ENCODE data around the gene KIF21B.
A peak's percentile ranks its signal among the peaks of the same experiment; 100 is the strongest.

The KIF21B gene

DNA sequence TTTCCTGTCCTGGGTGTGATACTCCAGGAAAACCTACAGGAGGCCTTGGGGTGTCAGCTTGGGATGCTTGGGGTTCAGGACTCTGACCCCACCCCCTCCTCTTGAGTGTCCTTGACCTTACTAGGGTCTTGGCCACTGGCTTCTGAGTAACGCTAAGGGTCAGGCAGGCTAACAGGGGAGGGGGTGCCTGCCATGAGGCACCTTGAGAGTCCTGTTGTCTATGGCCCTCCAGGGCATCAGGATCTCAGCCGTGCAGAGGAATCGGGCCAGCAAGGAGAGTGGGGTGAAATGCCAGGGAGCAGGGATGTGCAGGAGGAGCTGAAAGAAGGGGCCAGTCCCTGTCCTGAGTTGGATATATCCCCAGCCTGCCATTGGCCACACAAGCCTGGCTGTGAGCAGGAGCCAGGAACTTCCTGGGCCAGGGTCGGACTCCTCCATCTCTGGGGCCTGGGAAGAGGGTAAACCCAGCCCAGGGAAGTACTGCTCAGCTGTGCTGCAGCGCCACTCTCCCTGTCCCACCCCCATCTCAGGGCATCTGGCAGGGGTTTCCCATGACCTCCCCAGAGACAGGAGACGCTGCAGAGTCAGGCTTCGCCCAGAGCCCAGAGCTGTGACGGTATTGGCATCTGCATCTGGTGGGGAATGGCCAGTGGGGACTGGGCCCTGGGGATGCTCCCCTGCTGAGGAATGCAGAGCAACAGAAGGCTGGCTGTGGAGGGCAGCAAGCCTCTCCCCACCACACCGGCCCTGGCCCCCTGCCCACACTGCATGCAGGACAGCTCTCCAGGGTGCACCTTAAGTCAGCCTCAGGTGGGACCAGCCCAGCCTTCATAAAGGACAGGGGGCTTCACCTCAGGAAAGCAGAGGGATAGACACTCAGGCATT is 6.3 kb downstream of the KIF21B start:
- H3K4me3 Mint-ChIP-seq: peak overlapping the region; percentile 82 to 96
- DNase-seq (no peak), ATAC-seq (no peak)
- peak overlapping the region; percentile 98 to 100 for H3K27ac Mint-ChIP-seq
- no peaks in the 10 kb centered on the region for H3K27me3 Mint-ChIP-seq
- H3K9me3 Mint-ChIP-seq: no peaks in the 10 kb centered on the region
- H3K4me1 Mint-ChIP-seq: peaks cover 97% of the 10 kb centered on the region

DNA sequence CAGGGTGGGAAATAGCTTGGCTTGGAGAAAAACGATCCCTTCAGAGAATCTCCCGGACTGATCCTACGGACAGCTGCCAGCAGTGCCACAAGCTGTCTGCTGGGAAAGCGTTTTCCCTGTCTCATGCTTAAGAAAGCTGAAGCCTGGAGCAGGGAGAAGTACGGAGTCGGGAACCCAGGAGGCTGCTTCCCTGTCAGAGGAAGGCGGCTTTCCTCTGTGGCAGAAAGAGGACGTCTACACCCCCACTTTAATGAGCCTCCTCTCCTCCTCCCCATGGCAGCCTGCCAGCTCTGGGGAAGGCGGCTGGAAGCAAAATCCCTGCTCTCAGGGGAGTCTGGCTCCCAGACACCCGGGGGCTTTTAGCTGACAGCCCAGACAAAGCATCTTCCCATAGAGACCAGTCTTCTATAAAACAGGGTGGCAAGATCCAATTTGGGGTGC is 7.3 kb downstream of the KIF21B start:
- peak overlapping the region; percentile 56 to 71 for H3K4me3 Mint-ChIP-seq
- DNase-seq: no peak
- peaks cover 98% of the 10 kb centered on the region for H3K4me1 Mint-ChIP-seq
- ATAC-seq: no peak
- no peaks in the 10 kb centered on the region for H3K9me3 Mint-ChIP-seq
- H3K27ac Mint-ChIP-seq: peak overlapping the region; percentile 77 to 98
- no peaks in the 10 kb centered on the region for H3K27me3 Mint-ChIP-seq

DNA sequence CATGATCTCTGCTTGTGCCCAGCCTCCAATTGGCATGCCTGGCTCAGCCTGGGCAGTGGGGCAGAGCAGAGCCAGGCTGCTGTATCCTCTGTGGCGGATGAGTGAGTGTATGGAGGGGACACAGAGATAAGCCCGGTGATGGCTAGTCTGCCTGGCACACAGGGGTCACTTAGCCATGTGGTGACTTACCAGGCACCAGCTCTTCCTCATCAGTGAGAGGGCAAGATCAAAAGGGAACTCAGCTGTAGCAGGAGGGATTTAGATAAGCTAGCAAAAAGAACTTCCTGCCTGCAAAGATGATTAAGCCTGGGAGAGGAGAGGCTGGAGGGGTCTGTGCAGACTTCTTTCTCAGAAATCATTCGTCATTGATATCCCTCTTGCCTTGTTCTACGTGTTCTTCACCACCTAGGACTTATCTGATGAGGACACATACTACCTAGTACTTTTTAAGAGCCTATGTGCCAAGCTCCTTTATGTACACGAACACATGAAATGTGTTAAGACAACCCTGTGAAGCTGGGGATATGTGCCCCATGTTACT is 7.9 kb downstream of the KIF21B start:
- H3K4me3 Mint-ChIP-seq: peak overlapping the region; percentile 56 to 71
- peak overlapping the region; percentile 75 to 98 for H3K27ac Mint-ChIP-seq
- peak in 1 of 2 donors; percentile 23 for DNase-seq
- peak; percentile 22 for ATAC-seq
- no peaks in the 10 kb centered on the region for H3K9me3 Mint-ChIP-seq
- no peaks in the 10 kb centered on the region for H3K27me3 Mint-ChIP-seq
- H3K4me1 Mint-ChIP-seq: peaks cover 96% of the 10 kb centered on the region

DNA sequence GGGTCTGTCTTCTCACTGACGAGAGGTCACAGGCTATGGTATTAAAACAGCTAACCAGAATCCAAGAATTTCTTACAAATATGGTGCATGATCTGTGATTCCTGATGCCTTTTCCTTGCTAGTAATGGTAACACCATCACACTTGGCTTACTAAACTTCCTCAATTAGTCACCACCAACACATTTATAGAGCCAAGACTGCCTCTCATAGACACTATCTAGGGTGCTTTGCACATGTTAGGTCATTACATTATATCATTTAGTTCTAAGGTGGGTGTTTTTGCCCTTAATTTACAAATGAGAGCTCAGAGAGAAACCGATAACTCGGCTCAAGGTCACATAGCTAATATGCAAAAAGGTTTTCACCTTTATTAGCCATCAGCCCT is 8.7 kb downstream of the KIF21B start:
- H3K4me1 Mint-ChIP-seq: peaks cover 88% of the 10 kb centered on the region
- no peak for ATAC-seq
- H3K9me3 Mint-ChIP-seq: no peaks in the 10 kb centered on the region
- peak overlapping the region in 1 of 2 donors; percentile 50 for H3K27ac Mint-ChIP-seq
- no peaks in the 10 kb centered on the region for H3K27me3 Mint-ChIP-seq
- peak overlapping the region in 1 of 2 donors; percentile 6 for H3K4me3 Mint-ChIP-seq
- DNase-seq: no peak

DNA sequence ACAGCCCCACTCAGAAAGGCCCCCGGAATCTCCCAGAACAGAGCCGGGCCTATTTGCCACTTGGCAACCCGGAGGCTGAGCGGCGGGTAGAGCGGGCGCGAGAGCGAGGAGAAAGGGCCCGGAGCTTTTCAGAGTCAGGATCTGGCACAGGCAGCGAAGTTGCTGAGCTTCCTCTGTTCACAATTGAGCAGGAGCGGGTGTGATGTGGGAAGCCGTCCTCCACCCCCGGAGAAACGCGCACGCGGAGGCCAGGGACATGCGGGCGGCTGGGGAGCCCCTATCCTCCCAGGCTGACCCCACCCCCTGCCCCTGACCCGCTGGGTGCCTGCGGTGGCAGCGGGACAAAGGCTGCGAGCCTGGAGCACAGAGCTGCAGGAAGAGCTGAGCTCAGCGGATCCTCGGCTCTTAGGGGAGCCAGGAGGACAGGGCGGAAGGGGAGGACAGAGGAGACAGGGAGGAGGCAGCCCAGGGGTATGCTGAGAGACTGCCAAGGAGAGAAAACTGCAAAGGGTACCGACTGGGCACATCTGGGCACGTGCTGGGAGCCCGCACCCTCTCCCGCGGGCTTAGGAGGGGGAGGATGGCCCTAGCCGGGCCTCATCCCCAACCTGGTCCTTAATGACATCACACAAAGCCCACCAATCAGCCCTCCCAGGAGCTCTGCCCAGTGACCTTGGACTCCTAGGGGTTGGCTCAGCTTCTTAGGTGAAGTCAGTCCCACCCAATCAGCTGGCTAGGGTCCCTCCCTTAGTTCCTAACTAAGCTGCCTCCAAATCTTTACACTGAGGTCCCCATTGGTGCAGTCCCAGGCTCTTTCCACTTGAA is 9.3 kb downstream of the KIF21B start:
- ATAC-seq: no peak
- Mint-ChIP-seq H3K27me3 (no peaks in the 10 kb centered on the region), H3K4me3 (peak overlapping the region in 1 of 2 donors; percentile 72), H3K27ac (peak overlapping the region in 1 of 2 donors; percentile 50), H3K9me3 (no peaks in the 10 kb centered on the region), H3K4me1 (peaks cover 88% of the 10 kb centered on the region)
- DNase-seq: no peak

DNA sequence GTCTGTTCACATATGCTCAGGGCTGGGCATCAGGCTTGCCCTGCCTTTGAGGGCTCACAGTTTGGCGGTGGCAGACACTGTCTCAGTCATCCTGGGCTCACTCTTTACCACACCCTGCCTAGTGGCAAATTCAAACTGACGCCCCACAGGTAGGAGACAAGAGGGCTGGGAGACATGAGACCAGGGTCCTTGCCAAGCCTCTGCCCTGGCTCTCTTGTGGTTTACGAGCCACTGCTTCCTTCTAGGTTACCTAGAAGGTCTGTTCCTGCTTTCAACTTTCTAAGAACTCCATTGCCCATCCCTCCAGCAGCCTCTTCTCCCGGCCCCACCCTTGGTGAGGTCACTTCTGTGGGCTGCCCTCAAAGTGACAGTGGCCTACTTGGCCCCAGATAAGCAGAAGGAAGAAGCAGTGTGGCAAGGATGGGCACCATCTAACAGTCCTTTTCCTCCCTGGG is 10.5 kb downstream of the KIF21B start:
- ATAC-seq (peak; percentile 72), DNase-seq (peak in 1 of 2 donors; percentile 32)
- Mint-ChIP-seq H3K9me3 (no peaks in the 10 kb centered on the region), H3K27me3 (no peaks in the 10 kb centered on the region), H3K4me3 (peak overlapping the region; percentile 32 to 72), H3K27ac (peak overlapping the region; percentile 75 to 82), H3K4me1 (peaks cover 82% of the 10 kb centered on the region)

DNA sequence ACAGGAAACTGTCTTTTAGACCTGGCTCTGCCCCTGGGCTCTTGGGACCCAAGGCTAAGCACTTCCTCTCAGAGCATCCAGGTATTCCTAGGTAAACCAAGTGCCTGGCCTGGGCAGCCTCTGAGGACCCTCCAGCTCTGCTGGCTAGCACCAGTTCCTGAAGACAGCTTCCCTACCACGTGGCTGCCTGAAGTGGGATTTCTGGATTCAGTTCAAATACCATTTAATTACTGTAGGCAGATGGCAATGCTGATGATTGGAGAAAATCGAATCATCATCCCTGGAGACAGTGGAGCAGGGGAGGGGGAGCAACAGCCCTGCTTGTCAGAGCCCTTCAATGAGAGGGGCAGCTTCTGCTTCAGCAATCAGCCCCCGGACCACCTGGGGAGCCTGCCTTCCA is 11.9 kb downstream of the KIF21B start:
- Mint-ChIP-seq H3K27me3 (no peaks in the 10 kb centered on the region), H3K27ac (peak overlapping the region in 1 of 2 donors; percentile 35), H3K4me3 (no peak overlapping the region), H3K4me1 (peaks cover 68% of the 10 kb centered on the region), H3K9me3 (no peaks in the 10 kb centered on the region)
- ATAC-seq: no peak
- DNase-seq: no peak

DNA sequence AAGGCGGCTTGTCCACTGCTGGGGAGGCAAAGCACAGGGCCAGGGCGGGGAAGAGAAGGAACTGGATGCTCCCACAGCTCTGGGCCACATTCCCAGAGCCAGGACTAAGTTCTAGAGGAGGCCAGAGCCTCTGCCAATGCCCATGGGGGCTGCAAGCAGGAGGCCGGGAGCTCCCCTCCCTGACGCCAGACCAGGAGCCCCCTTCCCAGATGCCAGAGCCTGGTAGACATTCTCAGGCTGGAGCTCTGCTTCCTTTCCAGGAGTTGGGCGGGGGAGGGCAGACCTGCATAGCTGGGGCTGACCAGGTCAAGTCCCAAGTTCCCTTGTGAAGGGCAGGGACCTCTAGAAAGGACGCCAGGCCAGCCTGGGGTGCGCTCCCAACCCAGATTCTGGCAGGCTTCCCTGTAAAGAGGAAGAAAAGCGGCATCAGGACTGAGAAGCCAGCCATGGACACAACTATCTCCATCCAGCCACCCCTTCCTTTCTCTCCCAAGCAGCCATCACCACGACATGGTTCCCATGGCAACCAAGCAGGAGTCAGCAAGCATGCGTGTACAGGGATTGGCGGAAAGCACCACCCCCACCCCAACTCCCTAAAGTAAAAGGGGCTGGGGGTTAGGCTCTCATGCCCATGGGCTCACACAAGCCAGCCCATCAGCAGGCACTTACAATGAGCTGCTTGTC is 13.4 kb downstream of the KIF21B start:
- peaks cover 52% of the 10 kb centered on the region for H3K4me1 Mint-ChIP-seq
- H3K9me3 Mint-ChIP-seq: no peaks in the 10 kb centered on the region
- no peak overlapping the region for H3K27ac Mint-ChIP-seq

DNA sequence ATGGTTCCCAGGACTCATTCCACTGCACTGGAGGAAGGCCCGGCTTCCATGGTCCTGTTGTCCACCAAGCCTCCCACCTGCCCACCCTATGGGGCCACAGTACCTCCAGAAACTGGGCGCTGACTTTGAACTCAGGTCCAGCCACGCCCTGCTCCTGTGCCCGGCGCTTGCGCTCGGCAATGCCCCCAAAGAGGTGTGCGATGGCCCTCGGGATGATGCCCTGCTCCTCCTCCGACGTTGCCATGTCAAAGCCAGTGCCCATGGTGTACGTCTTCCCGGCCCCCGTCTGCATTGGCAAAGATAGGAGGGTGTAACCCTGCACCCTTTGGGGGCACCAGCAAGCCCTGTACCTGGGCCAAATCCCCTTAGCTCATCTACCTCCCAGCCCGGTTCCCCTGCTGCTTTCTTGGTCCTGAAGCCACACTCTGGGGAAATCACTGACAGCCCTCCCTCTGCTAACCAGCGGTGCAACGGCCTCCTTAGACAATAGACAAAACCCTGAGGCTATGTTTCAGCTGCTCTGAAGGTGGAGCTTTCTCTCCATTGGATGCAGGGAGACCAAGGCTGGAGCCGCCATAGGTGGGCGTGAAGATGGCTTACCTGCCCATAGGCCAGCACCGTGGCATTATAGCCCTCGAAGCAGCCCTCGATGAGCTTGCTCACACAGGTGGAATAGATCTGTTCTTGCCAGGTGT is 14.7 kb downstream of the KIF21B start:
- H3K4me3 Mint-ChIP-seq: no peak overlapping the region
- H3K27ac Mint-ChIP-seq: peak overlapping the region; percentile 3 to 14
- peaks cover 40% of the 10 kb centered on the region for H3K4me1 Mint-ChIP-seq
- DNase-seq (no peak), ATAC-seq (no peak)
- H3K9me3 Mint-ChIP-seq: no peaks in the 10 kb centered on the region
- H3K27me3 Mint-ChIP-seq: no peaks in the 10 kb centered on the region

More for the DNA sequence above, 13.4 kb downstream of the KIF21B start:
- H3K4me3 Mint-ChIP-seq: no peak overlapping the region
- ATAC-seq: no peak
- no peak for DNase-seq
- no peaks in the 10 kb centered on the region for H3K27me3 Mint-ChIP-seq

DNA sequence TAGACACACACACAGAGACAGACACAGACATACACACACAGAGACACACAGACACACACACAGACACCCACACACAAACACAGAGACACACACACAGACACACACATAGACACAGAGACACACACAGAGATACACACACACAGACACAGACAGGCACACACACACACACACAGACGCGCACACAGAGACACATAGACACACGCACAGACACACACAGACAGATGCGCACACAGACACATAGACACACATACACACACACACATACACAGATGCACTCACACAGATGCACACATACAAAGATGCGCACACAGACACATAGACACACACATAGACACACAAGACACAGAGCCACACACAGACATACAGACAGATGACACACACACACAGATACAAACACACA is 16.0 kb downstream of the KIF21B start:
- DNase-seq: no peak
- ATAC-seq: no peak
- Mint-ChIP-seq H3K4me1 (peaks cover 37% of the 10 kb centered on the region), H3K27me3 (no peaks in the 10 kb centered on the region), H3K4me3 (no peak overlapping the region), H3K27ac (no peak overlapping the region), H3K9me3 (no peaks in the 10 kb centered on the region)

DNA sequence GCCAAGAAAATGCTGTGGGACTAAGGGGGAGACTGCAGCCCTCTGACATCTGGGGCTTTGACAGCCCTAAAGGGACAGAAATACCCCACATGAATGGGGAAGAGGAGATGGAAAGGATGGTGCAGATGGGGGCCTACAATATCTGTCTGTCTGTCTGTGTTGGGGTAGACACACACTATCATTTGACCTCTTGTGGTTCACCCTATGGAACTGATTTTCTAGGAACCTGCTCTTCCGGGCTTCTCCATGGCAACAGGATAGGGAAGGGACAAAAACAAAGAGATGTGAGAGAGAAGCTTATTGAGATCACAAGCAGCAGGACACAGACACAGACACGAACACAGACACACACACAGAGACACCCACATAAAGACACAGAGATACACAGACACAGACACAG is 17.1 kb downstream of the KIF21B start:
- H3K9me3 Mint-ChIP-seq: no peaks in the 10 kb centered on the region
- no peak for DNase-seq
- H3K4me3 Mint-ChIP-seq: no peak overlapping the region
- H3K27ac Mint-ChIP-seq: no peak overlapping the region
- ATAC-seq: no peak
- no peaks in the 10 kb centered on the region for H3K27me3 Mint-ChIP-seq
- peaks cover 26% of the 10 kb centered on the region for H3K4me1 Mint-ChIP-seq

DNA sequence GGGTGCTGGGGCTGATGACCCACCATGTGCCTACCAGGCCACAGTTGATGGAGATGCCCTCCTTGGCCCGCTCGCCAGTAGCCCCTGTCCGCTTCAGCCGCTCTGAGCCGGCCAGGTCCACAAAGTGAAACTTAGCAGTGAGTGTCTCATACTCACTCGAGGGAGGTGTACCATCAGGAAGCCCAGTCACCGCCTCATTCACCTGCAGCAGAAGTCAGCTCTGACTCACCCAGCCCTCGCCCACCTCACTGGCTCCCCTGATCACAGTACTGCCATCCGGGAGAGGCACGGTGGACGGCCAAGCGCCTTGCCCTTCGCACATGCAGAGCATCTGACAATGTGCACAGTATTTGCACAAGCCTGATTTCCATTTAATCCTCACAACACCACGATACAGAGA is 18.8 kb downstream of the KIF21B start:
- Mint-ChIP-seq H3K27ac (no peak overlapping the region), H3K27me3 (no peaks in the 10 kb centered on the region), H3K4me1 (peaks cover 21% of the 10 kb centered on the region), H3K4me3 (no peak overlapping the region), H3K9me3 (no peaks in the 10 kb centered on the region)
- DNase-seq (no peak), ATAC-seq (no peak)

DNA sequence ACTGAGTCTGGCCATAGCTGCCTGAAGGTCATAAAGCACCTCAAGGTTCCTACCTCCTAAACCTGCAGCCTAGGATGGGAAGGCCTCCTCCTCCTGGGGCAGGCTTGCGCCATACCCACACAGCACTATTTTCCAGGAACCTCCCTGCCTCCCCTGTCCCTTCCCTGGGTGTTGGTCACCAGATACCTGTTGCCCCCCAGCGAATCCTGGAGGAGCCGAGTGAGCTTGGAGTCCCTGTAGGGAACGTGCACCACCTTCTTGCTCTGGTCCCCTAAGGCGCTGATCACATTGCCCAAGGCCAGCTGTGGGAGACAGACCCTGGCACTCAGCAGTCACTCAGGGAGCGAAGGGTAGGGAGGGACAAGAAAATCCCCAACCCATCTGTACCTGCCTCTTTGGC is 19.4 kb downstream of the KIF21B start:
- Mint-ChIP-seq H3K27me3 (no peaks in the 10 kb centered on the region), H3K27ac (no peak overlapping the region), H3K9me3 (no peaks in the 10 kb centered on the region), H3K4me3 (no peak overlapping the region), H3K4me1 (peaks cover 15% of the 10 kb centered on the region)
- no peak for ATAC-seq
- DNase-seq: no peak

DNA sequence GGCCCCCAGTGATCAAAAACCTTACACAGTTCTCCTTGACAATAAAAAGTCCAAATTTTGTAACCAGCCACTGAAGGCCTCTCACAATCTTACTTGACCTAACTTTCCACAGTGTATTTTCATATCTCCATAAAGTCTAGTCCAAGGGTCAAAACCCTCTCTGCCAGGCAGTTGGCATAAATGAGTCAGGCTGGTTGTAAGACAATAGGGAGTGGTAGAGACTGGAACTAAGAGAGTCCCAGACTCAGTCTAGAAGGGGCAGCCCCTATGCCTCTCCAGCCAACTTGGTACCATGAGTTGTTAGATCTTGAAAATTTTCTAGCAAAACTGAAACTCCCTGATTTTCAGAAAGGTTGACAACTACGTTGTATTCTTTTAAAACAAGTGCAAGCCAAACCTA is 21.0 kb downstream of the KIF21B start:
- no peaks in the 10 kb centered on the region for H3K27me3 Mint-ChIP-seq
- DNase-seq: no peak
- H3K27ac Mint-ChIP-seq: peak overlapping the region; percentile 23 to 74
- peaks cover 10% of the 10 kb centered on the region for H3K4me1 Mint-ChIP-seq
- no peaks in the 10 kb centered on the region for H3K9me3 Mint-ChIP-seq
- ATAC-seq: peak; percentile 81
- H3K4me3 Mint-ChIP-seq: no peak overlapping the region

DNA sequence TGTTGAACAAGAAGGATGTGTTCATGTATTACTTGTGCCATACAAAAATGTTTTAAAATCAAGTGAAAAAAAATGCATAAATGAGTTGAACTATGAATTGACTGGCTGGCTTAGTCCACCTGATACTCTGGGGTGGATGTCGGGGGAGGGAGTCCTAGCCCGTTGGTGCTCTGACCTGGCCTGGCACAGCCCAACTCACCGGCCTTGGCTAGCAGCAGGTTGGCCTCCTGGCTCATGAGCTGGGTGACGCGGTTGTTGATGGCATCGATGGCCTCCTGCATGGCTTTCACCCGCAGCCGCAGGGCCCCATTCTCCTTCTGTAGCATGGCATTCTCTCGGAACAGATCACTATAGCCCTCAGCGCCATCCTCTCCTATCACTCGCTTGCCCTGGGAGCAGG is 21.6 kb downstream of the KIF21B start:
- Mint-ChIP-seq H3K27ac (no peak overlapping the region), H3K27me3 (no peaks in the 10 kb centered on the region), H3K9me3 (no peaks in the 10 kb centered on the region), H3K4me1 (peaks cover 10% of the 10 kb centered on the region), H3K4me3 (no peak overlapping the region)
- DNase-seq (no peak), ATAC-seq (no peak)

Measured in stimulated activated naive CD8-positive, alpha-beta T cell treated with anti-CD3 and anti-CD28 coated beads, Interleukin-15, amount 100 ng/mL, for 72 hours (primary cell).